GM18868 (cell line): ENCODE data around the gene NCLN.

Source experiments
- ATAC-seq: cut with Tn5 transposase; IDR thresholded peaks from one replicate; pipeline ENCODE4 v1.9.1; 2021; ENCODE audit warnings: mild to moderate bottlenecking, moderate library complexity; ENCODE audit not compliant: unreplicated experiment

Gene NCLN, protein sequence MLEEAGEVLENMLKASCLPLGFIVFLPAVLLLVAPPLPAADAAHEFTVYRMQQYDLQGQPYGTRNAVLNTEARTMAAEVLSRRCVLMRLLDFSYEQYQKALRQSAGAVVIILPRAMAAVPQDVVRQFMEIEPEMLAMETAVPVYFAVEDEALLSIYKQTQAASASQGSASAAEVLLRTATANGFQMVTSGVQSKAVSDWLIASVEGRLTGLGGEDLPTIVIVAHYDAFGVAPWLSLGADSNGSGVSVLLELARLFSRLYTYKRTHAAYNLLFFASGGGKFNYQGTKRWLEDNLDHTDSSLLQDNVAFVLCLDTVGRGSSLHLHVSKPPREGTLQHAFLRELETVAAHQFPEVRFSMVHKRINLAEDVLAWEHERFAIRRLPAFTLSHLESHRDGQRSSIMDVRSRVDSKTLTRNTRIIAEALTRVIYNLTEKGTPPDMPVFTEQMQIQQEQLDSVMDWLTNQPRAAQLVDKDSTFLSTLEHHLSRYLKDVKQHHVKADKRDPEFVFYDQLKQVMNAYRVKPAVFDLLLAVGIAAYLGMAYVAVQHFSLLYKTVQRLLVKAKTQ

DNA sequence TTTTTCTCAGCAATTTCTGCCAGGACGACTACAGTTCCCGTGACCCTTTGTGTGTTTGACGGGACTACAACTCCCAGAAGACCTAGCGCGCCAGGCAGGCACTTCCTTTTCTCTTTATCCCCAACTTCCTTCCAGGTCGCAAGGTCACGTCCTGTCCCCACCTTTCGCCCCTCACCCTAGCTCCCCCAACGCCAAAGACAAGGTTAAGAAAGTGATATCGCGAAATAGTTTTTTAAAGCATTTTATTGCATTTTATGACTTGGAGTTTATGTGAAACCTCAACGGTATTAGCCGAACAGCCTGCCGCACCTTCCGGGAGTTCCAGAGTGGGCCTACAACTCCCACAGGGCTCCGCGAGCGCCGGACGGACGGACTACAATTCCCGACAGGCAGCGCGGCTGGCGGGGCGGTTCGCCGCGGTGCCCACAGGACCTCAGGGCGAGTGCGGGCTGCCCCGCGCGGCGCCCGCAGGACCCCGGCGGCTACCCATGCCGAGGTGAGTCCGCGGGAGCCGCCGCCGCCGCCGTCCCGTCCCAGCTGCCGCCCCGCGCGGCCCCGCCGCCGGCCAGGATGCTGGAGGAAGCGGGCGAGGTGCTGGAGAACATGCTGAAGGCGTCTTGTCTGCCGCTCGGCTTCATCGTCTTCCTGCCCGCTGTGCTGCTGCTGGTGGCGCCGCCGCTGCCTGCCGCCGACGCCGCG lies at the start of gene NCLN:
Gene NCLN, plus strand, starts transcription at position 470 of the 699 bp plus-strand sequence. Its CDS starts 101 bp downstream, at position 571.
- peak; percentile 71 for ATAC-seq

DNA sequence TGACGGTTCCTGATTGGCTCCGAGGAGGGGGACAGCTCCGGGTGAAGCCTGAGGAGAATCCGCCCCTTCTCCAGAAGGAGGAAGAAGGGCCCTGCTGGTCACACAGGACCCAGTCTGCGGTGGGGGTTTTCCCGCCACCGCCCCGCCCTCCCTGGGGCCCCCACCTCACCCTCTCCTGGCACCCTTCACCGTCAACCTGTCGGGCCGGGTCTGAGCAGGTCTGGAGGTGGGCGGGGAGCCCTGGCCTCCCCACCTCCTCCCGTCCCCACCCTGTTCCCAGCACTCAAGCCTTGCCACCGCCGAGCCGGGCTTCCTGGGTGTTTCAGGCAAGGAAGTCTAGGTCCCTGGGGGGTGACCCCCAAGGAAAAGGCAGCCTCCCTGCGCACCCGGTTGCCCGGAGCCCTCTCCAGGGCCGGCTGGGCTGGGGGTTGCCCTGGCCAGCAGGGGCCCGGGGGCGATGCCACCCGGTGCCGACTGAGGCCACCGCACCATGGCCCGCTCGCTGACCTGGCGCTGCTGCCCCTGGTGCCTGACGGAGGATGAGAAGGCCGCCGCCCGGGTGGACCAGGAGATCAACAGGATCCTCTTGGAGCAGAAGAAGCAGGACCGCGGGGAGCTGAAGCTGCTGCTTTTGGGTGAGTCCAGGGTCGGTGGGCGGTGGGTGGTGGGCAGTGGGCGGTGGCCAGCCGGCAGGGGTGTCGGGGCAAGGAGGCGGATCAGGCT lies 49.6 kb upstream of the NCLN start, which contains the start of gene GNA15:
Gene GNA15, plus strand, starts transcription at position 73 of the 723 bp plus-strand sequence. Its CDS starts 418 bp downstream, at position 491.
- peak; percentile 42 for ATAC-seq

DNA sequence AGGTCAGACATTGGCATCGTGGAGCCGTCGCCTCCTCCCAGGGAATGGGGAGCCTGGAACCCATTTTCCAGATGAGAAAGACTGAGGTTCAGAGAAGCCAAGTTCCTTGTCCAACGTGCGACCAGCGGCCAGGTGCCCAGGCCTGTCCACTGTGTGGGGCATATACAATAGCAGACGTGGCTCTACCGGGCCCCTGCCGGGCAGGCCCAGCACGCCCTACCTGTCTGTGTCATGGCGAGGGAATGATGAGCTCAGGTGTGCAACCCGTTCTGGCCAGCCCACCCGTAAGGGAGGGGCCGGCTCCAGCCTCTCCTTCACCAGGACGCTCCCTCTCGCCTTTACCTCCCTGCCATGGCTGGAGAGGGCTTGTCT lies 49.1 kb upstream of the NCLN start:
- no peak for ATAC-seq

DNA sequence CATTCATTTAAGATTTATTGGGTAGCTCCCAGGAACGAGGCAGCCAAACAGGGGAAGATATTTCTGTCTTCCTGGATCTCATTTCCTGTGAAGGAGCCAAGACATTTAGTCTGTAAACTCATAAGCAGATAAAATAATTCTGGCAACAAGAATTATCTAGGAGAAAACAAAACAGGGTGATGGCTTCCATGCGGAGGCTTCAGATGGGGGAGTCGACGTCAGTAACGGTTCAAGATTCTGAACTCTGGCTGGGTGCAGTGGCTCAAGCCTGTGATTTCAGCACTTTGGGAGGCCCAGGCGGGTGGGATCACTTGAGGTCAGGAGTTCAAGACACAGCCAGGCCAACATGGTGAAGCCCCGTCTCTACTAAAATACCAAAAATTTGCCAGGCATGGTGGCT lies 48.6 kb upstream of the NCLN start:
- ATAC-seq, result no peak

DNA sequence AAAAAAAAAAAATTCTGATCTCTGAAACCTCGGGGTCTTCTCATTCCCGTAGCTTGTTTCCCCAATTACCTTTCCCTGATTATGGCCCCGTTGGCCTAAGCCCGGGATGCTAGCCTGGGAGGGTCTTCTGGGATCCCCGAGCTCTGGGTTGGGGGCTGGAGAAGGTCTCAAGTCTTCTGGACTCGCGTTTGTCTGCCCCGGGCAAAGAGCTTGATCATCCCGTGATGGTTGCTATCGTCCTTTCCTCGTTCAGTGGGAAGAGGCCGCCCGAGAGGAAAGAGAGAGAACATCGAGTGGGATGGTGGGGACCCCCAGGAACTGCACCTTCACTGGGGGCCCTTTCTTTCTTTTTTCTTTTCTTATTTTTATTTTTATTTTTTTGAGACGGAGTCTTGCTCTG lies 47.5 kb upstream of the NCLN start:
- ATAC-seq, result no peak

DNA sequence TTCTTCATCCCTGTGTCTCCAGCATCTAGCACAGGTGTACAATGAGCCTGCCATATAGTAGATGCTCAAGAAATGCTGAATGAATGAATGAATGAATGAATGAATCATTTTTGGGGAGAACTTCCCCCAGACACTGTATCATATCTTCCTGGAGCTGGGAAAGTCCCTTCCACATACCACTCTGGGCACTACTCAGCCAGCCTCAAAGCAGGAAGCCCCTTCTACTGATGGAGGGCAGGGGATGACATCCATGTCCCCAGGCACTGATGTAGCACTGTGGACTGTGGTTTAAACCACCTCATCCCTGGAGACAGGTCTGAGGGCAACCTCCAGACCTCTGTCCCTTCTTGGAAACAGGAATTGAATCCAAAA lies 45.1 kb upstream of the NCLN start:
- no peak for ATAC-seq

DNA sequence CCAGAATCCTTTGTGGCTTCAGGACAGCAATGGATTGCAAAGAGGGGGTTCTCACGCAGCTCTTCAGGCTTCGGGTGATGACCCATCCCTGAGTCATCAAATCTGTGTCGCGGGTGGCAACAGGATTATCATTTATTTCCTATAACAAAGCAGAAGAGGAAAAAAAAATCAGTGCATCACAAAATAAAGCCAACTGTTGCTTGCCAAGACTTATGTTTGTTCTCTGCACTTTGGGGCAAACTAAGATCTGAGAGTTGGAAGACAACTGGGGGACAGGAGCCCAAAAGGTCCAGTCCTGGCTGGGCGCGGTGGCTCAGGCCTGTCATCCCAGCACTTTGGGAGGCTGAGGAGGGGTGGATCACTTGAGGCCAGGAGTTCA lies 43.4 kb upstream of the NCLN start:
- ATAC-seq, result no peak

DNA sequence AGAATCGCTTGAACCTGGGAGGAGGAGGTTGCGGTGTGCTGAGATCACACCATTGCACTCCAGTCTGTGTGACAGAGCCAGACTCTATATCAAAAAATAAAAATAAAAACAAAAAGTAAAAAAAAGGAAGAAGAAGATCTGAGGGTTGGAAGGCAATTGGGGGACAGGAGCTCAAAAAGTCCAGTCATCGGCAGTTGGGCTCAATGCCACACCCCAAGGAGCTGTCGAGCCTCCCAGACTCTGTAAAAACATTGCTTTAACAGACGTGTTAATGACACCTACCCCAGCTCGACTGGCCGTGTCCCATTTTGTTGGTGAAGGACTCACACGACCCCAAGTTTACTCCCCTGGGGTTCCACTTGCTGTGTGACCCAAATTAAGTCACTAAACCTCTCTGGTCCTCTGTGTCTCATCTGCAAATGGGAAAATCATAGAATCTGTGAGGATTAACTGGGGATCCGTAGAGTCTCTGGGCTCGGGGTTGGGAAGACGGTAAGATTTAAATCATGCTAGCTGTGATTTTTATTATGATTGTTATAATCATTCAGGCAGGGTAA lies 42.9 kb upstream of the NCLN start:
- ATAC-seq, result no peak

DNA sequence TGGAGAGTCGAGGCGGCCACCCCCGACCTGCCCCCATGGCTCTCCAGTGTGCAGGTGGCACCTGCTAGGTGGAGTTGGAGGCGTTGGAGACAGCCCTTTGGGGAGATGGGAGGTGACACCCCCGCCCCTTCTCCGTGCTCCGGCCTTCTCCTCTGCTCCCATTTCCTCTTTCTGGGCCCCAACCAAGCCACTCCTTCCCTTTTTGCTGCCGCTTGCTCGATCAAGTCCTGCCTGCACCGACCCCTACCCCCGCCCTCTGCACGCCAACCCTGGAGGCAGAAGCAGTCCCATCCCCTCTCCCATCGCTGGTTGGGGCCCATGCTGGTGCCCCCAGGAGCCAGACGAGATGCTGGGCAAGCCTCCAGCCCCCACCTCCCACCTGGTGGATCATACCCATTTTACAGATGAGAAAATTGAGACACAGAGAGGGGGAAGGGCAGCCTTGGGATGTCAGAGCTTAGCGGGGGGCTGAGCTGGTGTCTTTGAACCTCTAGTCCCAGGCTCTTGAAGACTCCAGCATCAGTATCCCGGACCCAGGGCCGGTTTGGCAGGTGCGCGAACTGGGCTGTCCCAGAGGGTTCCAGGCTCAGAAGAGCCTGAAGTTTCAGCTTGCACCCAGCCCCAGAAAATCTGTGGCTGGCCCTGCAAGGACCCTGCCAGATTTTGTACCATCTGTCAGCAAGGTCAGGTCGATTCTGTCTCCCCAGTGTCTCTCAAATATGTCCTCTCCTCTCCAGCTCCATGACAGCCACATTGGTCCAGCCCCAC lies 39.6 kb upstream of the NCLN start:
- ATAC-seq, result no peak

DNA sequence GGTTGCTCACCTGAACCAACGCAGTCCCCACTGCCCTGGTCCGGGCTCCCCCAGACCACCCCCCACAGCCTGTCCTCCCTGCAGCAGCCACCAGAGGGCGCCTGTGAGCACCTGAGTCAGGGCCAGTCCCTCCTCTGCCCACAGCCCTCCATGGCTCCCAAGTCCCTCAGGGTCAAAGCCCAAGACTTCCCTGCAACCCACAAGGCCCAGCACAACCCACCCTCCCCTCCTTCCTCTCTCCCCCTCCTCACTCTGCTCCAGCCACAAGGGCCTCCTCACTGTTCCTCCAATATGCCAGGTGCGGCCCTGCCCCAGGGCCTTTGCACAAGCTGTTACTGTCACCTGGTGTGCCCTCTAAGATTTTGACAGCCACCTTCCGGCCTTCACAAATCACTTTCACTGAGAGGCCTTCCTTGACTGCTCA lies 39.0 kb upstream of the NCLN start:
- ATAC-seq, result no peak

DNA sequence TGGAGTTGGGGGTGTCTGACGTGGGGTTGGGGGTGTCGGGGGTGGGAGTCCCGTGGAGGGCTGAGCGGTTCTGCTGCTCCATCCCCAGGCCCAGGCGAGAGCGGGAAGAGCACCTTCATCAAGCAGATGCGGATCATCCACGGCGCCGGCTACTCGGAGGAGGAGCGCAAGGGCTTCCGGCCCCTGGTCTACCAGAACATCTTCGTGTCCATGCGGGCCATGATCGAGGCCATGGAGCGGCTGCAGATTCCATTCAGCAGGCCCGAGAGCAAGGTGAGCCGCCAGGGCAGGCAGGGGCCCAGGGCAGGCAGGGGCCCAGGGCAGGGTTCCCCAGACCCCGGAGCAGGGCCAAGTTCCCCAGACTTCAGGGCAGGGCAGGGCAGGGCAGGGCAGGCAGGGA lies 37.2 kb upstream of the NCLN start:
- no peak for ATAC-seq

DNA sequence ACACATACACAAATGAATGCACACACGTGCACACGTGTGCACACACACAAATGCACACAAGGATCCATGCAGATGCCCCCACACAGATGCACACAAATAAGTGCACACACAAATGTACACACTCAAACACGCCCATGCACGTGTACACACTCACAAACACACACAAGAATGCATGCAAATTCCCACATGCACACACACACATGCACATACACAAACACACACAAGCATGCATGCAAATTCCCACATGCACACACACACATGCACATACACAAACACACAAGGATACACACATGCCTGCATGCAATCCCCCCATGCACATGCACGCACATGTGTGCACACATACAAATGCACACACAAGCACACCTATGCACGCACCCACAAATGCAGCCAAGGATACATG lies 36.6 kb upstream of the NCLN start:
- ATAC-seq, result no peak

DNA sequence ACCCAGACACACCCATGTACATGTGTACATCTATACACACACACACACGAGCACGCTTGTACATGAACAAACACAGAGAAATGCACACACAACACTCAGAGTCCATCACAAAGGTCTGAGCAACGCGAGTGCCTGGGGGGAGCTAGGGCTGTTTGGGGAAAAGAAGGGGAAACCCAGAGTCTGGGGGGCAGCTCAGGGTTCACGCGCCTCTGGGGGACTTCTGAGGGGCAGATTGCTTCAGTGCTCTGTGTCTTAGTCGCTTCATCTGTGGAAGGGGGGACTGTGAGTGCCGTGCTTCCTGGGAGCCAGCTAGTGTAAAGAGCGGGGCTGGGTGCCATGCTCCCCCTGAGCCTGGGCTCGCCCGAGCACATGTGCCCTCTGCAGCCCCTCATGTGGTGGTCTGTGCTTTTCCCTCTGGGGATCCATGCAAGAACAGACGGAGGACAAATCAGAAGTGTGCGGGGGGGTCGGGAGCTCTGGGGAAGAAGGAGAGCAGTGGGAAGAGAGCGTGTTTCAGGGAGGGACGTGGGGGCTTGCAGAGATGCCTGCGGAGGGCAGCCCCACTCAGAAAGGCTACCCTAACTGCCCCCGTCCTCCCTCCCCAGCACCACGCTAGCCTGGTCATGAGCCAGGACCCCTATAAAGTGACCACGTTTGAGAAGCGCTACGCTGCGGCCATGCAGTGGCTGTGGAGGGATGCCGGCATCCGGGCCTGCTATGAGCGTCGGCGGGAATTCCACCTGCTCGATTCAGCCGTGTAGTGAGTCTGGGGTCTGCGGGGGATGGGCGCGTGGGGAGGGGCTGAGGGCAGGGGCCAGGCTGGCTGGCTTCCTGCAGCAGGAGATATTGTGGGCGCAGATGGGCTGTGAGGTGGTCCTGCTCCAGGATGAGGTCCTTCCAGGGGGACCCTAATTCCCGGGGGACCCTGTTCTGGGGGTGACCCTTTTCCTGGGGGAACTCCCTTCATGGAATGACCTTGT lies 35.9 kb upstream of the NCLN start:
- ATAC-seq, result no peak

DNA sequence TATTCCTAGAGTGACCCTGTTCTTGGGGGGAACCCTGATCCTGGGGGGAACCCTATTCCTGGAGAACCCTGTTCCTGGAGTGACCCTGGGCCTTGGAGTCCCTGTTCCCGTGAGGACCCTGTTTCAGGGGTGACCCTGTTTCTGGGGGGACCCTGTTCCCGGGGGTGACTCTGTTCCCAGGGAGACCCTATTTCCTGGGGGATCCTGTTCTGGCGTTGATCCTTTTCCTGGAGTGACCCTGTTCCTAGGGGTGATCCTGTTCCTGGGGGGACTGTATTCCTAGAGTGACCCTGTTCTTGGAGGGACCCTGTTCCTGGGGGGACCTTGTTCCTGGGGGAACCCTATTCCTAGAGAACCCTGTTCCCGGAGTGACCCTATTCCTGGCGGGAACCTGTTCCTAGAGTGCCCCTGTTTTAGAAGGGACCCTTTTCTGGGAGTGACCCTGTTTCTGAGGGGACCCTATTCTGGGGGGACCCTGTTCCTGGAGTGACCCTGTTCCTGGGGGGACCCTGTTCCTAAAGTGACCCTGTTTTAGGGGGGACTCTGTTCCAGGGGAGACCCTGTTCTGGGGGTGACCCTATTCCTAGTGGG lies 34.9 kb upstream of the NCLN start:
- no peak for ATAC-seq

DNA sequence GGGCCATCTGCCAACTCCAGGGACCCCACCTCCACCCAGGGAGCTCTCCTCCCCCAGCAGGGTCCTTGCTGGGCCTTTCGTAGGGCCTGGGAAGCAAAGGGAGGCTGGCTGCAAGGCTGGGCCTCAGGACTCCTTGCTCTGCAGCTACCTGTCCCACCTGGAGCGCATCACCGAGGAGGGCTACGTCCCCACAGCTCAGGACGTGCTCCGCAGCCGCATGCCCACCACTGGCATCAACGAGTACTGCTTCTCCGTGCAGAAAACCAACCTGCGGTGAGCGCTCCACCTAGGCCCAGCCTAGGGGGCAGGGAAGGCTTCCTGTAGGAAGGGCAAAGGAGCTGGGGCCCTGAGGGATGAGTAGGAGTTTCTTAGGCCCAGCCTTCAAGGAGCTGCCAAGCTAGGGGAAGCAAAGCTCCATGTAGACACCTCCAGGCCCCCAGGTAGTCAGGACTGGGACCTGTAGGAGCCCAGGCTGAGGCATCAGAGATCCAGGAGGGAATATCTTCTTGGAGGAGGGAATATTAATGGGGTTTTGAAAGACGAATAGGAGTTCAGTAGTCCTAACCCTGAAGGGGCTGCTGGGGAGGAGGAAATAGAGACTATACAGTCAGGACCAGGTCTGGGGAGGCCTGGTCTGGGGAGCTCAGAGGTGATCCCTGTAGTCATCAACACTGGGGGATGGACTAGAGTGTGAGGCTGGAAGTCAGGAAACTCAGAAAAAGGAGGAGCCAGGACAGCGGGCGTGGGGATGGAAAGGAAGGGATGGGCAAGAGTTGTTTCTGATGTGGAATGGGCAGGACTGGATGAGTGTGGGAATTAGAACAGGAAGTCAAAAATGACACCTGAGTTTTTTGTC lies 33.9 kb upstream of the NCLN start:
- ATAC-seq, result no peak

DNA sequence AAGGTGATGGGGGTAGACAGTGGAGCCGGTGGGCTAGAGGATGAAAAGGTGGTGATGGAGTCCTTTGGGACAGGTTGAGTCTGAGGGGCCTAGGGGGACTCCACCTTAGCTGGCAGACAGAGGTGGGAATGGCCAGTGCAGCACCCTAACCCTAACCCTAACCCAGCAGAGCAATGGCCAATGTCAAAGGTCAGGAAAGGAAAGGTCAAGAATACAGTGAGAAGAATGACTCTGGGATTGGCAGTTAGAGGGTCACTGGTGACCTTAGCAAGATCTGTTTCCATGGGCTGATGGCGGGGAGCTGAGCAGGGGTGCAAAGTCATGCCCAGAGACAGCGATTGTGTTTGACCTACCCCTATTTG lies 33.3 kb upstream of the NCLN start:
- ATAC-seq, result no peak

DNA sequence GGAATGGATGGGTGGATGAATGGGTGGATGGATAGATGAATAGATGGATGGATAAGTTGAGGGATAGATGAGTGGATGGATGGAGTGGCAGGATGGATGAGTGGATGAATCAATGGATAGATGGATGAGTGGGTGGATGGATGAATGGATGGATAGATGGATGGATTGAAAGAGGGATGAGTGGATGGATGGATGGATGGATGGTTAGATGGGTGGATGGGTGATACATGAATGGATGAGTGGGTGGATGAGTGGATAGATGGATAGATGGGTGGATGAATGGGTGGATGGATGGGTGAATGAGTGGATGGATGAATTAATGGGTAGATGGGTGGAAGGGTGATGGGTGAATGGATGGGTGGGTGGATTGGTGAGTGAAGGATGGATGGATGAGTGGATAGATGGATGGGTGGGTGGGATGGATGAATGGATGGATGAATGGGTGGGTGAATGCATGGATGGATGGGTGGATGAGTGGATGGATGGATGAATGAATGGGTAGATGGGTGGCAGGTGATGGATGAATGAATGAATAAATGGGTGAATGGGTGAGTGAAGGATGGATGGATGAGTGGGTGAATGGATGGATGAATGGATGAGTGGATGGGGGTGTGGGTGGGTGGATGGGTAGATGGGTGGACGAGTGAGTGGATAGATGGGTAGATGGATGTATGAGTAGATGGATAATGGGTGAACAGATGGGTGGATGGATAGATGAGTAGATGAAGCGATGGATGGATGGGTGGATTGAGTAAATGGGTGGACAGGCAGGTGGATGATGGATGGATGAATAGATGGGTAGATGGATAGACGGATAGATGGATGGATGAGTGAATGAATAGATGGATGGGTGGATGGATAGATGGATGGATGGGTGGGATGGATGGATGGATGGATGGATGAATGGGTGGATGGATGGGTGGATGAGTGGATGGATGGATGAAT lies 32.2 kb upstream of the NCLN start:
- no peak for ATAC-seq
